Keratinocyte (primary cell): ENCODE measurements around the gene ZNF423. TPM values are rescaled to one million over a fixed set of nuclear protein-coding genes. Genes with fewer than 3 reads are reported as not detected.

Experiments used
- DNase-seq: peaks from one replicate; pipeline ENCODE4 v3.0.0-alpha.2; 2011; ENCODE audit warnings: low read depth, missing footprints, low spot score
- FAIRE-seq: peaks from 2 replicates; lab custom pipeline; 2011; peaks lifted over from hg19 to GRCh38; lab: Jason Lieb, UNC
- H2AFZ ChIP-seq: 2 replicates; pipeline ENCODE4 v1.6.0; 2012; ENCODE audit warnings: low read length, control low read depth, inconsistent platforms; ENCODE audit not compliant: control insufficient read depth
- H3K27ac ChIP-seq: 2 replicates; pipeline ENCODE4 v1.5.1; 2011; ENCODE audit warnings: low read length; ENCODE audit not compliant: control insufficient read depth, insufficient read depth
- H3K27me3 ChIP-seq: 3 replicates; pipeline ENCODE4 v1.6.0; 2011; ENCODE audit warnings: low read length; ENCODE audit not compliant: control insufficient read depth, insufficient read depth; ENCODE audit errors: extremely low read depth
- H3K36me3 ChIP-seq, 2 experiments: 2 replicates in 1 of 2; 3 replicates in 1 of 2; pipeline ENCODE4 v1.5.1; 2011; ENCODE audit warnings: low read length in 2 of 2, mild to moderate bottlenecking in 1 of 2; ENCODE audit not compliant: control insufficient read depth in 2 of 2, insufficient read depth in 2 of 2; ENCODE audit errors: extremely low read depth in 1 of 2
- H3K4me1 ChIP-seq: 3 replicates; pipeline ENCODE4 v1.5.1; 2011; ENCODE audit warnings: low read length; ENCODE audit not compliant: control insufficient read depth, insufficient read depth; ENCODE audit errors: extremely low read depth
- H3K4me2 ChIP-seq: 3 replicates; pipeline ENCODE4 v1.6.0; 2011; ENCODE audit warnings: low read depth, low read length; ENCODE audit not compliant: control insufficient read depth, insufficient read depth; ENCODE audit errors: extremely low read depth
- H3K4me3 ChIP-seq, 3 experiments: fragments of 200-600 bp in 1 of 3; sonication (generic) in 1 of 3; 2 replicates in 2 of 3; 3 replicates in 1 of 3; pipeline ENCODE4 v1.5.1; 2011 to 2016; ENCODE audit warnings: low read length in 3 of 3, mild to moderate bottlenecking in 3 of 3, control low read depth in 2 of 3, inconsistent platforms in 1 of 3, low read depth in 1 of 3, mixed read lengths in 1 of 3, mixed run types in 1 of 3, moderate library complexity in 1 of 3; ENCODE audit not compliant: control insufficient read depth in 2 of 3, insufficient read depth in 2 of 3; ENCODE audit errors: extremely low read depth in 1 of 3
- H3K79me2 ChIP-seq: 2 replicates; pipeline ENCODE4 v1.6.0; 2012; ENCODE audit warnings: low read length; ENCODE audit not compliant: control insufficient read depth, insufficient read depth
- H3K9ac ChIP-seq: 3 replicates; pipeline ENCODE4 v1.6.0; 2011; ENCODE audit warnings: low read length; ENCODE audit not compliant: control insufficient read depth, insufficient read depth; ENCODE audit errors: extremely low read depth
- H3K9me1 ChIP-seq: 3 replicates; pipeline ENCODE4 v1.6.0; 2011; ENCODE audit warnings: low read length; ENCODE audit not compliant: control insufficient read depth, insufficient read depth; ENCODE audit errors: extremely low read depth
- H3K9me3 ChIP-seq: 2 replicates; pipeline ENCODE4 v1.5.1; 2012; ENCODE audit warnings: low read depth, low read length; ENCODE audit not compliant: control insufficient read depth
- H4K20me1 ChIP-seq: 3 replicates; pipeline ENCODE4 v1.6.0; 2011; ENCODE audit warnings: low read length; ENCODE audit not compliant: control insufficient read depth, insufficient read depth; ENCODE audit errors: extremely low read depth
- EZH2 ChIP-seq: IDR thresholded peaks from one replicate; pipeline ENCODE4 v1.6.1; 2012; ENCODE audit warnings: inconsistent platforms, mild to moderate bottlenecking, low read length, moderate library complexity
- dilution Hi-C: fragments of 300-500 bp; cut with MboI; formaldehyde crosslinking; loops from one replicate; pipeline ENCODE4 v1.7.0; 2020; ENCODE audit warnings: low sequenced_read_pairs; ENCODE audit not compliant: extremely low pct_ligation_motif_present
- polyA plus RNA-seq, 5 experiments: library from polyadenylated mRNA; depleted of rRNA in 3 of 5; stranded (reverse) in 3 of 5; stranded (forward) in 1 of 5; unstranded in 1 of 5; fragments of >200 nt; gene quantifications; 1 replicate in 1 of 5; 2 replicates in 3 of 5; 3 replicates in 1 of 5; pipeline versions ENCODE4 v1.2.1 to v1.2.3, GENCODE V29; 2011 to 2012; ENCODE audit warnings: missing spikeins in 2 of 5, low read depth in 1 of 5, low replicate concordance in 1 of 5
- TF ChIP-seq, protein P1 (sequence below), 3 experiments: IDR thresholded peaks in 1 of 3; conservative IDR thresholded peaks in 1 of 3; optimal IDR thresholded peaks in 1 of 3; 2 replicates in 2 of 3; 3 replicates in 1 of 3; pipeline versions ENCODE3 to v1.5.1; 2011; ENCODE audit warnings: low read length in 3 of 3, mild to moderate bottlenecking in 3 of 3, moderate library complexity in 2 of 3, control low read depth in 1 of 3, inconsistent platforms in 1 of 3; ENCODE audit not compliant: insufficient read depth in 2 of 3; ENCODE audit errors: extremely low read depth in 1 of 3

The ZNF423 gene
- polyA plus RNA-seq, 1 donor (not counting 4 experiments of a cell fraction or from before 2014, with no cell fraction given): 0.05 TPM

- Histone ChIP-seq H3K9me3 (no peaks in the 10 kb centered on the region), H3K4me2 (no peak overlapping the region), H3K9ac (no peak overlapping the region), H3K4me1 (no peaks in the 10 kb centered on the region), H2AFZ (no peak overlapping the region), H3K4me3 (no peak overlapping the region), H3K9me1 (no peaks in the 10 kb centered on the region), H3K36me3 (no peaks in the 10 kb centered on the region), H4K20me1 (no peaks in the 10 kb centered on the region), H3K27me3 (no peaks in the 10 kb centered on the region), H3K79me2 (no peaks in the 10 kb centered on the region), H3K27ac (no peak overlapping the region)
- no peak for FAIRE-seq
- DNase-seq: no peak
- TF ChIP-seq, protein P1, sequence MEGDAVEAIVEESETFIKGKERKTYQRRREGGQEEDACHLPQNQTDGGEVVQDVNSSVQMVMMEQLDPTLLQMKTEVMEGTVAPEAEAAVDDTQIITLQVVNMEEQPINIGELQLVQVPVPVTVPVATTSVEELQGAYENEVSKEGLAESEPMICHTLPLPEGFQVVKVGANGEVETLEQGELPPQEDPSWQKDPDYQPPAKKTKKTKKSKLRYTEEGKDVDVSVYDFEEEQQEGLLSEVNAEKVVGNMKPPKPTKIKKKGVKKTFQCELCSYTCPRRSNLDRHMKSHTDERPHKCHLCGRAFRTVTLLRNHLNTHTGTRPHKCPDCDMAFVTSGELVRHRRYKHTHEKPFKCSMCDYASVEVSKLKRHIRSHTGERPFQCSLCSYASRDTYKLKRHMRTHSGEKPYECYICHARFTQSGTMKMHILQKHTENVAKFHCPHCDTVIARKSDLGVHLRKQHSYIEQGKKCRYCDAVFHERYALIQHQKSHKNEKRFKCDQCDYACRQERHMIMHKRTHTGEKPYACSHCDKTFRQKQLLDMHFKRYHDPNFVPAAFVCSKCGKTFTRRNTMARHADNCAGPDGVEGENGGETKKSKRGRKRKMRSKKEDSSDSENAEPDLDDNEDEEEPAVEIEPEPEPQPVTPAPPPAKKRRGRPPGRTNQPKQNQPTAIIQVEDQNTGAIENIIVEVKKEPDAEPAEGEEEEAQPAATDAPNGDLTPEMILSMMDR (optimal IDR thresholded peaks at IDR 0.05 in 1 of 3, IDR thresholded peaks at IDR 0.05 in 1 of 3, conservative IDR thresholded peaks at IDR 0.05 in 1 of 3; ENCODE audit: extremely low read depth in 1 of 3, insufficient read depth in 2 of 3, low read length in 3 of 3): no peak
- TF ChIP-seq EZH2: no peak
- dilution Hi-C loops: no loop called here
Observed at GRCh38 chr16:49455991-49456745, 399.7 kb downstream of the ZNF423 start.

DNA sequence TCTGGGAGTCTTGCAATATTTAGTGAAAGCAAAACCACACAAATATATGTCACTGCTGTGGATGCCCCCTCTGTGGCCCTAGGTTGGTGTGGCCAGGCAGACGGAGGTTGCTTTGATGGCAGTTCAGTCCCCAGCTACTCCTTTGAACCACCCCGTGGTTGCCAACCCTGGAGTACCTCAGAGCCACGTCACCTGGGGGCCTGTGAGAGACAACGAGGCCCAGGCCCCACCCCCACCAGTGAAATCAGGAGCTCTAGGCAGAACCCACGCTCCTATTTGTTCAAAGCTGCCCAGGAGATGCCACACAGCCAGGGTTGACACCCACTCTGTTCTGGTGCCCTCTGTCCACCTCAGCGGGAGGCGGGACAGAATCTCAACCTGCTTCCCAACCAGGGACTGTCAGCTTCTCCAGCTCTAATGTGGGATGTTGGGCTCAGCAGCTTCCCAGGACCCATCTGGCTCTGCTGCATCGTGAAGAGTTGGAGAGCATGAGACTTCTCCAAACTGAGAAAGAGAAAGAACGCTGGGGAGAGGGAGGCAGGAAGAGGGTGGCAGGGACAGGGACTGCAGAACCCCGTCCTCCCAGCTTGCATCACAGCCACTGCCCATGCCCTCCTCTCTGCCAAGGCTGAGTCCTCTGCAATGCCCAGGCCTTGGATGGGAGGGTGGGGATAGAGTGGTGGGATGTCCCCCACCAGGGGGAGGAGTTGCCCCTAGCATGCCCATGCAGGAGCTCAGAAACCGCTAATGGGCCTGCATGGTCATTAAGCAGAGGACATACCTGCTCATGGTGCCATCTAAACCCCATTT is 400.5 kb downstream of the ZNF423 start:
- FAIRE-seq: no peak
- no peaks in the 10 kb centered on the region for H3K36me3 ChIP-seq
- no peak for TF ChIP-seq EZH2
- TF ChIP-seq, protein P1 (optimal IDR thresholded peaks at IDR 0.05 in 1 of 3, IDR thresholded peaks at IDR 0.05 in 1 of 3, conservative IDR thresholded peaks at IDR 0.05 in 1 of 3; ENCODE audit: extremely low read depth in 1 of 3, insufficient read depth in 2 of 3, low read length in 3 of 3): no peak

More for the DNA sequence above, 400.5 kb downstream of the ZNF423 start:
- no peak overlapping the region for H3K4me2 ChIP-seq
- no peaks in the 10 kb centered on the region for H4K20me1 ChIP-seq
- no peak overlapping the region for H2AFZ ChIP-seq
- H3K9me1 ChIP-seq: no peaks in the 10 kb centered on the region
- dilution Hi-C loops: no loop called here
- no peaks in the 10 kb centered on the region for H3K79me2 ChIP-seq
- no peak overlapping the region for H3K9ac ChIP-seq
- DNase-seq: no peak
- H3K4me1 ChIP-seq: no peaks in the 10 kb centered on the region
- no peaks in the 10 kb centered on the region for H3K27me3 ChIP-seq
- no peak overlapping the region for H3K27ac ChIP-seq
- H3K4me3 ChIP-seq: no peak overlapping the region
- H3K9me3 ChIP-seq: no peaks in the 10 kb centered on the region
